GM12878 (cell line): ENCODE results near the gene GALNT17. TPM values are rescaled to one million over a fixed set of nuclear protein-coding genes. Genes with fewer than 3 reads are reported as not detected.

Source experiments
- ATAC-seq: fragments of 200-7000 bp; cut with Tn5 transposase; 3 replicates; pipeline ENCODE4 v1.9.1; 2020; ENCODE audit warnings: mild to moderate bottlenecking, moderate library complexity
- BruUV-seq: library from RNA; stranded (reverse); fragments of 400-500 nt; replicated peaks from 2 replicates; lab custom pipeline; 2021; lab: Mats Ljungman, UMichigan
- CTCF ChIA-PET: fragments of 300-600 bp; sonication (Branson Sonifier 250); formaldehyde crosslinking; extraction: SDS; loops from one replicate; lab custom pipeline; 2021; ENCODE audit warnings: inconsistent platforms; lab: Yijun Ruan, JAX
- POLR2A ChIA-PET: fragments of 350-600 bp; formaldehyde crosslinking; extraction: SDS; loops from one replicate; lab custom pipeline; 2021; ENCODE audit warnings: inconsistent platforms; lab: Charles Lee
- RAD21 ChIA-PET: fragments of 300-600 bp; sonication (Branson Sonifier 250); formaldehyde crosslinking; loops from one replicate; lab custom pipeline; 2023; ENCODE audit warnings: antibody characterized with exemption; ENCODE audit not compliant: unreplicated experiment; lab: Charles Lee
- SMC1A ChIA-PET: fragments of 300-600 bp; sonication (Branson Sonifier 250); formaldehyde crosslinking; loops from one replicate; lab custom pipeline; 2023; ENCODE audit not compliant: unreplicated experiment, uncharacterized antibody; lab: Charles Lee
- DNase-seq: peaks from one replicate; pipeline ENCODE4 v3.0.0-alpha.2; 2011; ENCODE audit warnings: low read depth, low spot score
- FAIRE-seq: peaks from 3 replicates; lab custom pipeline; 2011; peaks lifted over from hg19 to GRCh38; lab: Jason Lieb, UNC
- H2AFZ ChIP-seq: 2 replicates; pipeline ENCODE4 v1.6.0; 2011; ENCODE audit warnings: low read depth, low read length, control low read depth; ENCODE audit not compliant: control insufficient read depth
- H3K27ac ChIP-seq: 2 replicates; pipeline ENCODE4 v1.5.1; 2011; ENCODE audit warnings: control low read depth; ENCODE audit not compliant: control insufficient read depth, insufficient read depth
- H3K27me3 ChIP-seq, 2 experiments: replicated peaks in 1 of 2; 2 replicates each; pipeline versions ENCODE4 v1.6.0 to v1.6.1; 2011; ENCODE audit warnings: low read length in 1 of 2; ENCODE audit not compliant: control insufficient read depth in 2 of 2, insufficient read depth in 2 of 2
- H3K36me3 ChIP-seq, 2 experiments: 2 replicates each; pipeline ENCODE4 v1.5.1; 2011; ENCODE audit warnings: low read length in 1 of 2; ENCODE audit not compliant: control insufficient read depth in 2 of 2, insufficient read depth in 2 of 2
- H3K4me1 ChIP-seq: 2 replicates; pipeline ENCODE4 v1.6.1; 2011; ENCODE audit warnings: mild to moderate bottlenecking, low read length, moderate library complexity, mixed read lengths; ENCODE audit not compliant: control insufficient read depth, insufficient read depth
- H3K4me2 ChIP-seq: 2 replicates; pipeline ENCODE4 v1.6.0; 2011; ENCODE audit warnings: control low read depth; ENCODE audit not compliant: control insufficient read depth, insufficient read depth
- H3K4me3 ChIP-seq: fragments of 200-600 bp; sonication (generic); 2 replicates; pipeline ENCODE4 v1.5.1; 2016
- H3K79me2 ChIP-seq: 2 replicates; pipeline ENCODE4 v1.6.0; 2011; ENCODE audit warnings: low read length; ENCODE audit not compliant: control insufficient read depth, insufficient read depth
- H3K9ac ChIP-seq: 2 replicates; pipeline ENCODE4 v1.8.0; 2011; ENCODE audit warnings: low read length, control low read depth, mixed read lengths; ENCODE audit not compliant: control insufficient read depth, insufficient read depth
- H3K9me3 ChIP-seq: replicated peaks from 3 replicates; pipeline ENCODE4 v1.5.1; 2011; ENCODE audit warnings: mild to moderate bottlenecking, low read length; ENCODE audit not compliant: control insufficient read depth, insufficient read depth
- H4K20me1 ChIP-seq: 2 replicates; pipeline ENCODE4 v1.6.0; 2011; ENCODE audit not compliant: control insufficient read depth, insufficient read depth
- BMI1 ChIP-seq: fragments of 450-650 bp; IDR thresholded peaks from 2 replicates; pipeline ENCODE4 v1.6.1; 2016; ENCODE audit warnings: mild to moderate bottlenecking, moderate library complexity, borderline replicate concordance
- CEBPZ ChIP-seq: fragments of 150-350 bp; IDR thresholded peaks from 2 replicates; pipeline ENCODE4 v1.6.1; 2016; ENCODE audit warnings: low read depth, low read length
- GABPA ChIP-seq: IDR thresholded peaks from 2 replicates; pipeline ENCODE4 v1.6.1; 2014; ENCODE audit warnings: antibody characterized with exemption, low read depth, mild to moderate bottlenecking, inconsistent platforms
- KAT2A ChIP-seq: conservative IDR thresholded peaks from 2 replicates; pipeline ENCODE4 v1.6.1; 2011; ENCODE audit warnings: low read depth, low read length; ENCODE audit not compliant: control insufficient read depth
- MYB ChIP-seq: fragments of 150-350 bp; IDR thresholded peaks from 2 replicates; pipeline ENCODE4 v1.6.1; 2014; ENCODE audit warnings: mild to moderate bottlenecking, low read depth, low read length, borderline replicate concordance
- NFYB ChIP-seq: IDR thresholded peaks from 2 replicates; pipeline ENCODE4 v1.6.1; 2011; ENCODE audit warnings: low read depth, mild to moderate bottlenecking, low read length, improper control_type of control experiment, moderate library complexity; ENCODE audit not compliant: insufficient read depth
- PBX3 ChIP-seq: IDR thresholded peaks from 2 replicates; pipeline ENCODE4 v1.6.1; 2011; ENCODE audit warnings: mild to moderate bottlenecking, low read depth, low read length, moderate library complexity; ENCODE audit not compliant: insufficient replicate concordance
- RAD51 ChIP-seq: fragments of 450-650 bp; IDR thresholded peaks from 2 replicates; pipeline ENCODE4 v1.6.1; 2016; ENCODE audit warnings: moderate library complexity, mild to moderate bottlenecking, inconsistent platforms
- RELB ChIP-seq: fragments of 450-650 bp; IDR thresholded peaks from 2 replicates; pipeline ENCODE4 v1.6.1; 2017; ENCODE audit warnings: low read depth, mild to moderate bottlenecking, moderate library complexity
- RFX5 ChIP-seq: IDR thresholded peaks from 2 replicates; pipeline ENCODE4 v1.6.1; 2011; ENCODE audit warnings: low read depth, low read length, improper control_type of control experiment
- STAT3 ChIP-seq: IDR thresholded peaks from 2 replicates; pipeline ENCODE4 v1.6.1; 2011; ENCODE audit warnings: low read depth, low read length, improper control_type of control experiment
- SUZ12 ChIP-seq: fragments of 200-600 bp; sonication (generic); IDR thresholded peaks from one replicate; pipeline ENCODE4 v1.6.1; 2018; ENCODE audit warnings: antibody characterized with exemption, mild to moderate bottlenecking; ENCODE audit not compliant: unreplicated experiment
- WRNIP1 ChIP-seq: IDR thresholded peaks from 2 replicates; pipeline ENCODE4 v1.6.1; 2011; ENCODE audit warnings: low read depth, low read length, improper control_type of control experiment, borderline replicate concordance
- WGBS: methylation state at CpG from one replicate; pipeline ENCODE4 v1.1.6; 2016; ENCODE audit warnings: low lambda C conversion rate; ENCODE audit not compliant: insufficient replicate concordance, insufficient coverage; ENCODE audit errors: missing lambda C conversion rate; 5-methylcytosine and 5-hydroxymethylcytosine counted together
- in situ Hi-C: fragments of 300-500 bp; cut with MboI; formaldehyde crosslinking; loops from 9 replicates; pipeline ENCODE4 v1.14.3; 2018; ENCODE audit warnings: mixed read lengths
- intact Hi-C: fragments of 100-400 bp; cut with micrococcal nuclease; formaldehyde crosslinking; loops from one replicate; pipeline ENCODE4 v1.14.2; 2022; ENCODE audit not compliant: unreplicated experiment
- polyA plus RNA-seq, 11 experiments: library from polyadenylated mRNA; depleted of rRNA in 4 of 11; unstranded in 6 of 11; stranded (reverse) in 5 of 11; fragments of >200 nt; fragmentation: Nextera tagmentation in 4 of 11; fragmentation: Illumina TruSeq in 1 of 11; extraction: Ambion mirVana in 4 of 11; extraction: Trizol in 1 of 11; gene quantifications; 1 replicate in 1 of 11; 2 replicates in 10 of 11; pipeline versions ENCODE4 v1.2.1 to v1.2.3, GENCODE V29; 2011 to 2016; ENCODE audit warnings: inconsistent platforms in 2 of 11, missing spikeins in 2 of 11, low read depth in 1 of 11
- total RNA-seq, 4 experiments: library from RNA; depleted of rRNA in 3 of 4; stranded (reverse); fragments of >200 nt in 3 of 4; fragmentation: Illumina TruSeq in 1 of 4; extraction: Trizol in 1 of 4; gene quantifications; 2 replicates each; pipeline versions ENCODE4 v1.2.1 to v1.2.3, GENCODE V29; 2013 to 2021
- TF ChIP-seq, protein P1 (sequence below): fragments of 450-650 bp; formaldehyde crosslinking; IDR thresholded peaks from 2 replicates; pipeline ENCODE4 v1.5.0; 2022; ENCODE audit warnings: mild to moderate bottlenecking, missing genetic modification characterization

The GALNT17 gene
- total and polyA plus RNA-seq, 10 of the 15 experiments (the other 5 are each of a cell fraction or from before 2014, with no cell fraction given), result 0.12 to 0.15 TPM; not detected in 8

GRCh38 chr7:71339924-71340323 is 208.0 kb downstream of the GALNT17 start:
- no peaks in the 10 kb centered on the region for H3K36me3 ChIP-seq
- no TSS peak for BruUV-seq
- H4K20me1 ChIP-seq, result no peaks in the 10 kb centered on the region
- ChIA-PET CTCF (no interaction called here), POLR2A (no interaction called here), SMC1A (no interaction called here), RAD21 (no interaction called here)
- in situ Hi-C loops (no loop called here), intact Hi-C loops (no loop called here)
- H3K4me3 ChIP-seq, result no peak overlapping the region
- no peak overlapping the region for H3K9ac ChIP-seq
- no peak for DNase-seq
- 0% methylated on average over 1 of the region's 1 CpG for WGBS
- no peak overlapping the region for H2AFZ ChIP-seq
- H3K27ac ChIP-seq, result no peak overlapping the region
- H3K79me2 ChIP-seq, result no peaks in the 10 kb centered on the region
- FAIRE-seq, result no peak
- no peak for ATAC-seq
- H3K4me2 ChIP-seq, result no peak overlapping the region
- H3K9me3 ChIP-seq, result no peaks in the 10 kb centered on the region; the same call in 2 of the 3 replicates
- no peaks in the 10 kb centered on the region for H3K27me3 ChIP-seq
- no peaks in the 10 kb centered on the region for H3K4me1 ChIP-seq
- TF ChIP-seq RELB (no peak), PBX3 (no peak), RAD51 (no peak), RFX5 (no peak), STAT3 (no peak), MYB (no peak), CEBPZ (no peak), GABPA (no peak), SUZ12 (no peak), BMI1 (no peak), NFYB (no peak), WRNIP1 (no peak), KAT2A (no peak)
- TF ChIP-seq, protein P1, sequence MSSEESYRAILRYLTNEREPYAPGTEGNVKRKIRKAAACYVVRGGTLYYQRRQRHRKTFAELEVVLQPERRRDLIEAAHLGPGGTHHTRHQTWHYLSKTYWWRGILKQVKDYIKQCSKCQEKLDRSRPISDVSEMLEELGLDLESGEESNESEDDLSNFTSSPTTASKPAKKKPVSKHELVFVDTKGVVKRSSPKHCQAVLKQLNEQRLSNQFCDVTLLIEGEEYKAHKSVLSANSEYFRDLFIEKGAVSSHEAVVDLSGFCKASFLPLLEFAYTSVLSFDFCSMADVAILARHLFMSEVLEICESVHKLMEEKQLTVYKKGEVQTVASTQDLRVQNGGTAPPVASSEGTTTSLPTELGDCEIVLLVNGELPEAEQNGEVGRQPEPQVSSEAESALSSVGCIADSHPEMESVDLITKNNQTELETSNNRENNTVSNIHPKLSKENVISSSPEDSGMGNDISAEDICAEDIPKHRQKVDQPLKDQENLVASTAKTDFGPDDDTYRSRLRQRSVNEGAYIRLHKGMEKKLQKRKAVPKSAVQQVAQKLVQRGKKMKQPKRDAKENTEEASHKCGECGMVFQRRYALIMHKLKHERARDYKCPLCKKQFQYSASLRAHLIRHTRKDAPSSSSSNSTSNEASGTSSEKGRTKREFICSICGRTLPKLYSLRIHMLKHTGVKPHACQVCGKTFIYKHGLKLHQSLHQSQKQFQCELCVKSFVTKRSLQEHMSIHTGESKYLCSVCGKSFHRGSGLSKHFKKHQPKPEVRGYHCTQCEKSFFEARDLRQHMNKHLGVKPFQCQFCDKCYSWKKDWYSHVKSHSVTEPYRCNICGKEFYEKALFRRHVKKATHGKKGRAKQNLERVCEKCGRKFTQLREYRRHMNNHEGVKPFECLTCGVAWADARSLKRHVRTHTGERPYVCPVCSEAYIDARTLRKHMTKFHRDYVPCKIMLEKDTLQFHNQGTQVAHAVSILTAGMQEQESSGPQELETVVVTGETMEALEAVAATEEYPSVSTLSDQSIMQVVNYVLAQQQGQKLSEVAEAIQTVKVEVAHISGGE (CRISPR knock-in tag), result no peak
